GM21390 (cell line): ENCODE data around the gene KCNK2.

Source experiments
- ATAC-seq: cut with Tn5 transposase; IDR thresholded peaks from one replicate; pipeline ENCODE4 v1.9.1; 2021; ENCODE audit not compliant: unreplicated experiment

KCNK2 gene

GRCh38 chr1:215082532-215083382, at the start of gene KCNK2:
KCNK2 (plus strand) TSS chr1:215082737; CDS start chr1:215083386, 649 bp downstream.
- no peak for ATAC-seq

GRCh38 chr1:215032911-215033526, 49.5 kb upstream of the KCNK2 start:
- no peak for ATAC-seq

GRCh38 chr1:215040190-215040589, 42.3 kb upstream of the KCNK2 start:
- ATAC-seq, result no peak

GRCh38 chr1:215043401-215043800, 39.1 kb upstream of the KCNK2 start:
- no peak for ATAC-seq

- no peak for ATAC-seq
Measured at GRCh38 chr1:215044151-215044550, 38.4 kb upstream of the KCNK2 start.

GRCh38 chr1:215045698-215046308, 36.7 kb upstream of the KCNK2 start:
- no peak for ATAC-seq

- ATAC-seq, result no peak
Measured at GRCh38 chr1:215052256-215053015, 30.1 kb upstream of the KCNK2 start.

GRCh38 chr1:215054266-215054665, 28.3 kb upstream of the KCNK2 start:
- no peak for ATAC-seq

- ATAC-seq, result no peak
Measured at GRCh38 chr1:215055281-215055935, 27.1 kb upstream of the KCNK2 start.

- ATAC-seq, result no peak
Measured at GRCh38 chr1:215056584-215056983, 26.0 kb upstream of the KCNK2 start.

- ATAC-seq, result no peak
Measured at GRCh38 chr1:215059947-215060346, 22.6 kb upstream of the KCNK2 start.

GRCh38 chr1:215064327-215064726, 18.2 kb upstream of the KCNK2 start:
- ATAC-seq, result no peak

GRCh38 chr1:215071078-215071477, 11.5 kb upstream of the KCNK2 start:
- no peak for ATAC-seq

GRCh38 chr1:215076322-215076721, 6.2 kb upstream of the KCNK2 start:
- peak; percentile 81 for ATAC-seq

- no peak for ATAC-seq
Measured at GRCh38 chr1:215079456-215079855, 3.1 kb upstream of the KCNK2 start.

- no peak for ATAC-seq
Measured at GRCh38 chr1:215081661-215082531, 641 bp upstream of the KCNK2 start.

GRCh38 chr1:215083383-215083961, 935 bp downstream of the KCNK2 start:
- no peak for ATAC-seq

- no peak for ATAC-seq
Measured at GRCh38 chr1:215084621-215085020, 2.1 kb downstream of the KCNK2 start.

- no peak for ATAC-seq
Measured at GRCh38 chr1:215087603-215088002, 5.1 kb downstream of the KCNK2 start.
